K562 (cell line): Measurements from ENCODE around the gene UCHL5. TPM values are rescaled to one million over a fixed set of nuclear protein-coding genes. Genes with fewer than 3 reads are reported as not detected.

Experiments
- BCL6 ChIP-seq: fragments of 250-450 bp; sonication (Bioruptor Pico); IDR thresholded peaks from 2 replicates; pipeline ENCODE4 v1.4.0; 2020
- BRF1 ChIP-seq: IDR thresholded peaks from 3 replicates; pipeline ENCODE4 v1.6.1; 2011; ENCODE audit warnings: borderline replicate concordance, mild to moderate bottlenecking; ENCODE audit not compliant: insufficient read length; ENCODE audit errors: extremely low read depth
- CHD2 ChIP-seq: IDR thresholded peaks from 2 replicates; pipeline ENCODE4 v1.6.1; 2011; ENCODE audit warnings: low read depth, low read length
- CHD4 ChIP-seq: fragments of 200-600 bp; sonication (generic); IDR thresholded peaks from 3 replicates; pipeline ENCODE4 v1.6.1; 2012; ENCODE audit warnings: low read depth, mild to moderate bottlenecking, mixed read lengths, low read length, inconsistent platforms; ENCODE audit not compliant: insufficient read depth, insufficient replicate concordance, poor library complexity, severe bottlenecking
- EP300 ChIP-seq: IDR thresholded peaks from 2 replicates; pipeline ENCODE4 v1.6.1; 2012; ENCODE audit warnings: low read length, improper control_type of control experiment
- ETV5 ChIP-seq: sonication (generic); formaldehyde crosslinking; IDR thresholded peaks from 2 replicates; pipeline ENCODE4 v1.4.0; 2020; ENCODE audit warnings: low read depth, mild to moderate bottlenecking, missing genetic modification reagents
- GTF2F1 ChIP-seq: IDR thresholded peaks from 2 replicates; pipeline ENCODE4 v1.6.1; 2011; ENCODE audit warnings: low read depth, low read length, improper control_type of control experiment
- HDAC2 ChIP-seq: fragments of 450-650 bp; IDR thresholded peaks from 2 replicates; pipeline ENCODE4 v1.6.1; 2016; ENCODE audit warnings: mild to moderate bottlenecking
- HNRNPH1 ChIP-seq: fragments of 200-400 bp; formaldehyde crosslinking; optimal IDR thresholded peaks from 2 replicates; pipeline ENCODE3; 2017; ENCODE audit warnings: low read depth, mild to moderate bottlenecking, low read length, moderate library complexity
- HNRNPL ChIP-seq: fragments of 200-400 bp; formaldehyde crosslinking; IDR thresholded peaks from 2 replicates; pipeline ENCODE4 v1.6.1; 2017; ENCODE audit warnings: low read depth, mild to moderate bottlenecking, low read length
- HNRNPUL1 ChIP-seq: fragments of 200-400 bp; formaldehyde crosslinking; IDR thresholded peaks from 2 replicates; pipeline ENCODE4 v1.6.1; 2017; ENCODE audit warnings: low read length
- JUNB ChIP-seq: fragments of 450-650 bp; formaldehyde crosslinking; conservative IDR thresholded peaks from 2 replicates; pipeline ENCODE4 v1.4.0; 2020; ENCODE audit warnings: mild to moderate bottlenecking
- KAT8 ChIP-seq: fragments of 450-650 bp; IDR thresholded peaks from 2 replicates; pipeline ENCODE4 v1.6.1; 2016; ENCODE audit warnings: low read depth, mild to moderate bottlenecking
- MAFG ChIP-seq: fragments of 450-650 bp; conservative IDR thresholded peaks from 2 replicates; pipeline ENCODE4 v1.6.1; 2016; ENCODE audit warnings: missing genetic modification characterization, missing compliant biosample characterization
- NCOR1 ChIP-seq: fragments of 450-650 bp; IDR thresholded peaks from 2 replicates; pipeline ENCODE4 v1.6.1; 2016; ENCODE audit warnings: mild to moderate bottlenecking, moderate library complexity
- NEUROD1 ChIP-seq: fragments of 150-350 bp; IDR thresholded peaks from 2 replicates; pipeline ENCODE4 v1.6.1; 2014; ENCODE audit warnings: borderline replicate concordance, low read length, low read depth; ENCODE audit not compliant: partially characterized antibody
- NFRKB ChIP-seq: fragments of 450-650 bp; IDR thresholded peaks from 2 replicates; pipeline ENCODE4 v1.6.1; 2016; ENCODE audit warnings: low read depth
- PRMT5 ChIP-seq: sonication (generic); formaldehyde crosslinking; IDR thresholded peaks from 2 replicates; pipeline ENCODE4 v1.5.0; 2020; ENCODE audit warnings: missing genetic modification reagents
- SMAD4 ChIP-seq: fragments of 250-450 bp; sonication (Bioruptor Pico); conservative IDR thresholded peaks from 2 replicates; pipeline ENCODE4 v1.8.0; 2021; ENCODE audit warnings: inconsistent platforms, mild to moderate bottlenecking, moderate library complexity
- SMARCC2 ChIP-seq: fragments of 450-650 bp; IDR thresholded peaks from 2 replicates; pipeline ENCODE4 v1.6.1; 2017; ENCODE audit warnings: antibody characterized with exemption, moderate library complexity, mild to moderate bottlenecking, low read depth
- ZKSCAN3 ChIP-seq: fragments of 250-450 bp; sonication (Bioruptor Pico); IDR thresholded peaks from 2 replicates; pipeline ENCODE4 v1.4.0; 2020
- ZNF316 ChIP-seq: fragments of 450-650 bp; IDR thresholded peaks from 2 replicates; pipeline ENCODE4 v1.6.1; 2016
- ZNF644 ChIP-seq: fragments of 200-800 bp; sonication (Bioruptor generic); IDR thresholded peaks from 2 replicates; pipeline ENCODE4 v1.6.1; 2016; ENCODE audit warnings: low read depth, missing genetic modification characterization, missing compliant biosample characterization
- ZNF717 ChIP-seq: fragments of 250-450 bp; sonication (Bioruptor Pico); IDR thresholded peaks from 2 replicates; pipeline ENCODE4 v1.5.0; 2021
- polyA plus RNA-seq, 8 experiments: library from polyadenylated mRNA; depleted of rRNA in 4 of 8; stranded (reverse) in 5 of 8; unstranded in 3 of 8; fragments of >200 nt; fragmentation: Nextera tagmentation in 2 of 8; fragmentation: Illumina TruSeq in 1 of 8; extraction: Ambion mirVana in 2 of 8; extraction: Trizol in 1 of 8; gene quantifications; 2 replicates each; pipeline versions ENCODE4 v1.2.1 to v1.2.3, GENCODE V29; 2011 to 2014; ENCODE audit warnings: inconsistent platforms in 1 of 8, missing spikeins in 1 of 8
- total RNA-seq, 7 experiments: library from RNA; depleted of rRNA in 6 of 7; stranded (reverse); fragments of >200 nt in 6 of 7; fragmentation: Illumina TruSeq in 2 of 7; extraction: Trizol in 2 of 7; gene quantifications; 2 replicates each; pipeline versions ENCODE4 v1.2.1 to v1.2.3, GENCODE V29; 2011 to 2021; ENCODE audit warnings: low replicate concordance in 1 of 7
- TF ChIP-seq, protein P1 (sequence below): fragments of 250-450 bp; sonication (Bioruptor Pico); IDR thresholded peaks from 2 replicates; pipeline ENCODE4 v1.4.0; 2020; ENCODE audit warnings: mild to moderate bottlenecking, moderate library complexity, borderline replicate concordance
- TF ChIP-seq, protein P2 (sequence below), 3 experiments: IDR thresholded peaks in 2 of 3; conservative IDR thresholded peaks in 1 of 3; 2 replicates each; pipeline ENCODE4 v1.5.1; 2011 to 2012; ENCODE audit warnings: low read length in 3 of 3, mild to moderate bottlenecking in 3 of 3, control low read depth in 2 of 3, improper control_type of control experiment in 1 of 3, inconsistent platforms in 1 of 3, low read depth in 1 of 3, mixed read lengths in 1 of 3, moderate library complexity in 1 of 3; ENCODE audit not compliant: insufficient read depth in 2 of 3

The UCHL5 gene
- total and polyA plus RNA-seq, 9 of the 15 experiments (the other 6 are each of a cell fraction or from before 2014, with no cell fraction given), result 61.0 to 206 (median 122) TPM

DNA sequence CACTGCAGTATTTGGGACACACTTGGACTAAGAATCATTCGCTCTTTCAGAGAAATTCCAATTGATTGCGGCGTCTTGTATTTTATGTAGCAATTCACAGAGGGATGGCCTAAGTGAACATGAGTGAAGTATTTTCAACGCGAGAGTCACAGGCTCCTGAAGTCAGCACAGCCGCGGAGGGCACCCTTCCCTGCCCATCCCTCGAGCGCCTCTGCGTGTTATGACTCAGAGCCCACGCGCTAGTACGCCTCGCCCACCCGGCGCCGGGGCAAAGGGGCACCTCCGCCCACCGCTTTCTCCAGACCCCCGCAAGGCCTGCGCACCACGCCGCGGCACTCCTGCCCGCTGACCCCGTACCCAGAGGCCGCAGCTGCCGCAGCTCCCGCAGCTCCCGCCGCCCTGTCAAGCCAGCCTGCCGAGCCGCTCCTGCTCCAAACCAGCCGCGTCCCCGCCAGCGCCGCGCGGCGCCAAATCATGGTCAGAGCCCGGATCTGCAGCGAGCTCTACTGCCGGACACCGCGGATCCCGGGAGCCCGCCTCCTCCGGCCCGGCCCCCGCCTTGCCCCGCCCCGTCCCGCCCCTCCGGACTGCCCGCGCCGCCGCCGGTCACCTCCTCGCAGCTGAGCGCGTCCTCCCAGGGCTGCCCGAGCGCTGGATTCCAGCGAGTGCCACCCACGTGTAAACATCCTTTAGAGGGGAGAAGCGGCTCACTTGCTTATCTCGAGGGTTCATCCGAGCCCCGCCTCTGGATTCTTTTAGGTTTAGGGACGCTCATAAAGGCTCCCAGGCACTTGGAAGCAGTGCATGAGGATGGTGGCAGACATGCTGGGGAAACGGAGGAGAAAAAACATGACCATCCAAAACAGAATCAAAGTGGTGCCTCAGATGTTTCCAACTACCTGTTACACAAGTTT, 46.0 kb upstream of the UCHL5 start, which contains the start of gene GLRX2 (continued):
- no peak for TF ChIP-seq ZKSCAN3 (CRISPR knock-in tag)
- peak; percentile 42; the same call in 1 of the 2 replicates for TF ChIP-seq EP300
- no peak for TF ChIP-seq KAT8
- TF ChIP-seq BCL6 (CRISPR knock-in tag), result no peak
- no peak for TF ChIP-seq NFRKB
- TF ChIP-seq PRMT5 (CRISPR knock-in tag), result no peak
- no peak for TF ChIP-seq ETV5 (CRISPR knock-in tag)
- TF ChIP-seq HNRNPL, result peak; percentile 95
- no peak for TF ChIP-seq MAFG (tag)
- no peak for TF ChIP-seq SMARCC2
- TF ChIP-seq HNRNPUL1, result no peak
- TF ChIP-seq BRF1, result no peak
- TF ChIP-seq ZNF644 (tag), result no peak
- TF ChIP-seq CHD4, result no peak
- TF ChIP-seq GTF2F1, result peak; percentile 78; the same call in 1 of the 2 replicates
- TF ChIP-seq HNRNPH1, result no peak
- peak; percentile 59; the same call in 1 of the 2 replicates for TF ChIP-seq SMAD4
- TF ChIP-seq, protein P1, sequence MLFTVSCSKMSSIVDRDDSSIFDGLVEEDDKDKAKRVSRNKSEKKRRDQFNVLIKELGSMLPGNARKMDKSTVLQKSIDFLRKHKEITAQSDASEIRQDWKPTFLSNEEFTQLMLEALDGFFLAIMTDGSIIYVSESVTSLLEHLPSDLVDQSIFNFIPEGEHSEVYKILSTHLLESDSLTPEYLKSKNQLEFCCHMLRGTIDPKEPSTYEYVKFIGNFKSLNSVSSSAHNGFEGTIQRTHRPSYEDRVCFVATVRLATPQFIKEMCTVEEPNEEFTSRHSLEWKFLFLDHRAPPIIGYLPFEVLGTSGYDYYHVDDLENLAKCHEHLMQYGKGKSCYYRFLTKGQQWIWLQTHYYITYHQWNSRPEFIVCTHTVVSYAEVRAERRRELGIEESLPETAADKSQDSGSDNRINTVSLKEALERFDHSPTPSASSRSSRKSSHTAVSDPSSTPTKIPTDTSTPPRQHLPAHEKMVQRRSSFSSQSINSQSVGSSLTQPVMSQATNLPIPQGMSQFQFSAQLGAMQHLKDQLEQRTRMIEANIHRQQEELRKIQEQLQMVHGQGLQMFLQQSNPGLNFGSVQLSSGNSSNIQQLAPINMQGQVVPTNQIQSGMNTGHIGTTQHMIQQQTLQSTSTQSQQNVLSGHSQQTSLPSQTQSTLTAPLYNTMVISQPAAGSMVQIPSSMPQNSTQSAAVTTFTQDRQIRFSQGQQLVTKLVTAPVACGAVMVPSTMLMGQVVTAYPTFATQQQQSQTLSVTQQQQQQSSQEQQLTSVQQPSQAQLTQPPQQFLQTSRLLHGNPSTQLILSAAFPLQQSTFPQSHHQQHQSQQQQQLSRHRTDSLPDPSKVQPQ (CRISPR knock-in tag), result no peak
- TF ChIP-seq, protein P2, sequence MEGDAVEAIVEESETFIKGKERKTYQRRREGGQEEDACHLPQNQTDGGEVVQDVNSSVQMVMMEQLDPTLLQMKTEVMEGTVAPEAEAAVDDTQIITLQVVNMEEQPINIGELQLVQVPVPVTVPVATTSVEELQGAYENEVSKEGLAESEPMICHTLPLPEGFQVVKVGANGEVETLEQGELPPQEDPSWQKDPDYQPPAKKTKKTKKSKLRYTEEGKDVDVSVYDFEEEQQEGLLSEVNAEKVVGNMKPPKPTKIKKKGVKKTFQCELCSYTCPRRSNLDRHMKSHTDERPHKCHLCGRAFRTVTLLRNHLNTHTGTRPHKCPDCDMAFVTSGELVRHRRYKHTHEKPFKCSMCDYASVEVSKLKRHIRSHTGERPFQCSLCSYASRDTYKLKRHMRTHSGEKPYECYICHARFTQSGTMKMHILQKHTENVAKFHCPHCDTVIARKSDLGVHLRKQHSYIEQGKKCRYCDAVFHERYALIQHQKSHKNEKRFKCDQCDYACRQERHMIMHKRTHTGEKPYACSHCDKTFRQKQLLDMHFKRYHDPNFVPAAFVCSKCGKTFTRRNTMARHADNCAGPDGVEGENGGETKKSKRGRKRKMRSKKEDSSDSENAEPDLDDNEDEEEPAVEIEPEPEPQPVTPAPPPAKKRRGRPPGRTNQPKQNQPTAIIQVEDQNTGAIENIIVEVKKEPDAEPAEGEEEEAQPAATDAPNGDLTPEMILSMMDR (IDR thresholded peaks at IDR 0.05 in 2 of 3, conservative IDR thresholded peaks at IDR 0.05 in 1 of 3; ENCODE audit: insufficient read depth in 2 of 3, low read depth in 1 of 3, low read length in 3 of 3), result peak in 1 of 3 experiments; percentile 14; a peak in 2 of 6 replicates
- peak; percentile 45; the same call in 1 of the 2 replicates for TF ChIP-seq NCOR1
- TF ChIP-seq ZNF316, result no peak
- peak; percentile 45 for TF ChIP-seq NEUROD1
- no peak for TF ChIP-seq ZNF717 (CRISPR knock-in tag)
- no peak for TF ChIP-seq JUNB (CRISPR knock-in tag)
- TF ChIP-seq HDAC2, result 0 out of 2 replicates have a peak, but pooled peaks have one; percentile 75
- peak; percentile 20; the same call in 1 of the 2 replicates for TF ChIP-seq CHD2
